ENCODE results near the gene NPW.

Gene NPW

GRCh38 chr16:2003827-2004641 lies 15.6 kb upstream of the NPW start:
- H3K27ac ChIP-seq, result peak overlapping the region; percentile 64
- peak; percentile 99 for TF ChIP-seq CTCF (IDR thresholded peaks at IDR 0.05)
- TF ChIP-seq ZFX (IDR thresholded peaks at IDR 0.05; ENCODE audit: borderline replicate concordance), result no peak

DNA sequence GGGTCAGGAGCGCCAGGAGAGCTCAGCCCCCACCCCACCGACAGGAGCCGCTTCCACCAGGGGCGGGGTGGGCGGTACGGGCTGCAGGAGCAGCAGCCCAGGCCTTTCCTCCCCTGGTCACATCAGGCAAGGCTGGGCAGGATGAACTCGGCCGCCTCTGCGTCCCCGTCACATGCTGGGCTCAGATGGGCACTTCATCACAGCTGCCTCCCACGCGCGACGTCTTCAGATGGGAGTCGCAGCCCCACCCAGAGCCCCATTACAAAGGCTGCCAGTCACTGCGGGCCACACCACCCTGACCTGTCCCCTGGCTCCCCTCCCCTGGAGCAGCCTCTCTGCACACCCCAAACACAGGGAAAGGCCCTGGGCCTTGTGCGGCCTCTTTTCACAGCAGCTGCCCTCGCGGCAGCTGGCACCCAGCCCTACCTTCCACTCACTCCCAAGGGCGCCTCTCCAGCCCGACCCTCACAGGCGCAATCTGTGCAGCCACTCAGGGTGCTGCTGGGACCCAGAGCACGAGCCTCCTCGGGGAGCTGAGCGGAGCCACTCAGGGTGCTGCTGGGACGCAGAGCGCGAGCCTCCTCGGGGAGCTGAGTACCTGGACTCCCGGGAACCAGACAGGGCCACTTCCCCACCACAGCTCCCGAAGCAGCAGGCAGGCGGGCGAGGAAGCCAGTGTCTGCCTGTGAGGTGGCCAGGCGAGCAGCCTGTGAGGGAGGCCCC lies 14.6 kb upstream of the NPW start:
- peak overlapping the region; percentile 64 for H3K27ac ChIP-seq

DNA sequence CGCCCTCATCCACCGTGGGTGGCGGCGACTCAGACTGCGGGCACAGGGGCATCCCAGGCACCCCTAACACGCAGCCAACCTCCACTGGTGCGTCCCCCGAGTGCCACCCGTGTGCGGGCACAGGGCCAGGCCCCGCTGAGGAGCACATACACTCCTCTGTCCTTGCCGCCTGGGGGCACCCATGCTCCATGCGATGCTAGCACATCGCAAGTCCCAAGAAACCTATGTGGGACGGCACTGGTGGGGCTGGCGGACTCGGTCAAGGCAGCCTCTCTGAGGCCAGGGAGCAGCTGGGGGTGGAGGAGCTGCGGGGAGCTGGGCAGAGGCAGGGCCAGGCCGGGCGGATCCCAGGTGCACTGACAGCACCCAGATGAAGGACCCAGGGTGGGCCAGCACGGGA lies 13.9 kb upstream of the NPW start:
- TF ChIP-seq ZFX (IDR thresholded peaks at IDR 0.05; ENCODE audit: borderline replicate concordance), result no peak
- peak; percentile 6; the same call in 1 of the 2 replicates for TF ChIP-seq CTCF (IDR thresholded peaks at IDR 0.05)
- no peak overlapping the region for H3K27ac ChIP-seq

More for the DNA sequence above, 14.6 kb upstream of the NPW start:
- TF ChIP-seq ZFX (IDR thresholded peaks at IDR 0.05; ENCODE audit: borderline replicate concordance), result no peak
- no peak for TF ChIP-seq CTCF (IDR thresholded peaks at IDR 0.05)

DNA sequence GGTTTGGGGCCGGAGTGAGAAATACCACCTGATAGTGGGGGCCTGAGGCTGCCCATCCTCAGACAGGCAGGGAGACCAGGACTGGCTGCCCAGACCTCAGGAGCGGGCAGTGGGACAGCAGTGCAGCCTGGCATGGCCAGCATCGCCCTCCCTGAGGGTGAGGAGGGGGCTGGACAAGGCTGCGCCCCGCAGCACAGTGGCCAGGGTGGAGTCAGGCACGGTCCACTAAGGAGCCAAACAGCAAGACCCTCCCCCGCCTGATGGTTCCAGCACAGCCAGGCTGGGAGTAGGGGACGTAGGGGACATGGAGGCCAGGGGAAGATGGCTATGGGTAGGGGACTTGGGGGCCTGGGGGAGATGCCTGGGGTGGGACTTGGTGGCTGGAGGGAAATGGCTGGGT lies 13.3 kb upstream of the NPW start:
- no peak for TF ChIP-seq CTCF (IDR thresholded peaks at IDR 0.05)
- no peak for TF ChIP-seq ZFX (IDR thresholded peaks at IDR 0.05; ENCODE audit: borderline replicate concordance)
- no peak overlapping the region for H3K27ac ChIP-seq

- H3K27ac ChIP-seq, result peak overlapping the region; percentile 86
- TF ChIP-seq ZFX (IDR thresholded peaks at IDR 0.05; ENCODE audit: borderline replicate concordance) (no peak), CTCF (IDR thresholded peaks at IDR 0.05) (no peak)
Measured at GRCh38 chr16:2007081-2007836, 12.3 kb upstream of the NPW start.

DNA sequence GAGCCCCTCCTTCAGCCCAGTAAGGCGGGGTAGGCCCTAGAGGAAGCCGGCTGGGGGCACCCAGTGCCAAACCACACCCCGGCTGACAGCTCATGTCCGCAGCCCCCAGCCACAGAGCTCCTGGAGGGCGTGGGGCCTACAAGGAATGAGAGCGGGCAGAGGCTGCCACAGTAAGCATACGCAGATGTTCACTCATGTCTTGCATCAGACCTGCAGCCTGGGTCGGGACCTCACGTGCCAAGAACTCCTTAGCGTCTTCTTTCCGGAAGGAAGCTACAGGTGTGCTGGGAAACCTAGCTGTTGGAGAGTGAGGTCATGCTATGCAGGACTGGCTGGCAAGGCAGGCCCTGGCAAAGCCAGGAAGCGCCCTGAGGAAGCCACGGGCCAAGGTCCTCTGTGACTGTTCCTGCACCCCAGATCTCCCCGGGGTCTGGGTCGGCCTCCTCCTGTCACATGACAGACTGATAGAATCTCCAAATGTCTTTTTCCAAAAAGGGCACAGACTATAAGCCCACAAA lies 11.5 kb upstream of the NPW start:
- peak overlapping the region; percentile 86 for H3K27ac ChIP-seq
- TF ChIP-seq ZFX (IDR thresholded peaks at IDR 0.05; ENCODE audit: borderline replicate concordance), result no peak
- TF ChIP-seq CTCF (IDR thresholded peaks at IDR 0.05), result no peak
